K562 (cell line): ENCODE results near the gene BTBD2. TPM values are rescaled to one million over a fixed set of nuclear protein-coding genes. Genes with fewer than 3 reads are reported as not detected.

ENCODE experiments used
- ATF1 ChIP-seq, 2 experiments: fragments of 450-650 bp in 1 of 2; IDR thresholded peaks; 2 replicates each; pipeline ENCODE4 v1.6.1; 2016; ENCODE audit warnings: missing compliant biosample characterization in 1 of 2, missing genetic modification characterization in 1 of 2
- DDX20 ChIP-seq: fragments of 450-650 bp; IDR thresholded peaks from 2 replicates; pipeline ENCODE4 v1.6.1; 2016; ENCODE audit warnings: missing genetic modification characterization, low read depth, mild to moderate bottlenecking, missing compliant biosample characterization, moderate library complexity
- FOXJ2 ChIP-seq: fragments of 200-800 bp; sonication (Bioruptor generic); IDR thresholded peaks from 2 replicates; pipeline ENCODE4 v1.6.1; 2016; ENCODE audit warnings: missing genetic modification characterization, missing compliant biosample characterization
- HSF4 ChIP-seq: fragments of 250-450 bp; sonication (Bioruptor Pico); IDR thresholded peaks from 2 replicates; pipeline ENCODE4 v2.1.2; 2022; ENCODE audit warnings: mild to moderate bottlenecking, moderate library complexity, borderline replicate concordance
- MYC ChIP-seq, 2 experiments: fragments of 250-450 bp in 1 of 2; sonication (Bioruptor Pico) in 1 of 2; IDR thresholded peaks; 2 replicates each; pipeline versions ENCODE4 v1.5.1 to v1.6.1; 2012 to 2021; ENCODE audit warnings: low read depth in 2 of 2, borderline replicate concordance in 1 of 2, improper control_type of control experiment in 1 of 2, low read length in 1 of 2, mild to moderate bottlenecking in 1 of 2, moderate library complexity in 1 of 2
- POLR2G ChIP-seq: fragments of 200-400 bp; formaldehyde crosslinking; IDR thresholded peaks from 2 replicates; pipeline ENCODE4 v1.6.1; 2017; ENCODE audit warnings: low read depth, mild to moderate bottlenecking, antibody characterized with exemption, low read length, moderate library complexity
- POLR3G ChIP-seq: IDR thresholded peaks from 2 replicates; pipeline ENCODE4 v1.6.1; 2011; ENCODE audit not compliant: insufficient read length, insufficient replicate concordance; ENCODE audit errors: extremely low read depth
- PYGO2 ChIP-seq: fragments of 450-650 bp; IDR thresholded peaks from 2 replicates; pipeline ENCODE4 v1.6.1; 2016; ENCODE audit warnings: mild to moderate bottlenecking, missing genetic modification characterization, moderate library complexity, missing compliant biosample characterization
- ZNF384 ChIP-seq: IDR thresholded peaks from 2 replicates; pipeline ENCODE4 v1.6.1; 2012; ENCODE audit warnings: low read depth, low read length, improper control_type of control experiment
- polyA plus RNA-seq, 8 experiments: library from polyadenylated mRNA; depleted of rRNA in 4 of 8; stranded (reverse) in 5 of 8; unstranded in 3 of 8; fragments of >200 nt; fragmentation: Nextera tagmentation in 2 of 8; fragmentation: Illumina TruSeq in 1 of 8; extraction: Ambion mirVana in 2 of 8; extraction: Trizol in 1 of 8; gene quantifications; 2 replicates each; pipeline versions ENCODE4 v1.2.1 to v1.2.3, GENCODE V29; 2011 to 2014; ENCODE audit warnings: inconsistent platforms in 1 of 8, missing spikeins in 1 of 8
- total RNA-seq, 7 experiments: library from RNA; depleted of rRNA in 6 of 7; stranded (reverse); fragments of >200 nt in 6 of 7; fragmentation: Illumina TruSeq in 2 of 7; extraction: Trizol in 2 of 7; gene quantifications; 2 replicates each; pipeline versions ENCODE4 v1.2.1 to v1.2.3, GENCODE V29; 2011 to 2021; ENCODE audit warnings: low replicate concordance in 1 of 7
- TF ChIP-seq, protein P1 (sequence below): fragments of 250-450 bp; sonication (Bioruptor Pico); IDR thresholded peaks from 2 replicates; pipeline ENCODE4 v1.4.0; 2020
- TF ChIP-seq, protein P2 (sequence below): fragments of 450-650 bp; IDR thresholded peaks from 2 replicates; pipeline ENCODE4 v1.6.1; 2017; ENCODE audit warnings: antibody characterized with exemption, mild to moderate bottlenecking
- TF ChIP-seq, protein P3 (sequence below): fragments of 450-650 bp; IDR thresholded peaks from 2 replicates; pipeline ENCODE4 v1.6.1; 2014; ENCODE audit warnings: low read depth, mild to moderate bottlenecking, moderate library complexity, borderline replicate concordance

The BTBD2 gene
- total and polyA plus RNA-seq, 9 of the 15 experiments (the other 6 are each of a cell fraction or from before 2014, with no cell fraction given): 0.10 to 15.6 (median 6.9) TPM

DNA sequence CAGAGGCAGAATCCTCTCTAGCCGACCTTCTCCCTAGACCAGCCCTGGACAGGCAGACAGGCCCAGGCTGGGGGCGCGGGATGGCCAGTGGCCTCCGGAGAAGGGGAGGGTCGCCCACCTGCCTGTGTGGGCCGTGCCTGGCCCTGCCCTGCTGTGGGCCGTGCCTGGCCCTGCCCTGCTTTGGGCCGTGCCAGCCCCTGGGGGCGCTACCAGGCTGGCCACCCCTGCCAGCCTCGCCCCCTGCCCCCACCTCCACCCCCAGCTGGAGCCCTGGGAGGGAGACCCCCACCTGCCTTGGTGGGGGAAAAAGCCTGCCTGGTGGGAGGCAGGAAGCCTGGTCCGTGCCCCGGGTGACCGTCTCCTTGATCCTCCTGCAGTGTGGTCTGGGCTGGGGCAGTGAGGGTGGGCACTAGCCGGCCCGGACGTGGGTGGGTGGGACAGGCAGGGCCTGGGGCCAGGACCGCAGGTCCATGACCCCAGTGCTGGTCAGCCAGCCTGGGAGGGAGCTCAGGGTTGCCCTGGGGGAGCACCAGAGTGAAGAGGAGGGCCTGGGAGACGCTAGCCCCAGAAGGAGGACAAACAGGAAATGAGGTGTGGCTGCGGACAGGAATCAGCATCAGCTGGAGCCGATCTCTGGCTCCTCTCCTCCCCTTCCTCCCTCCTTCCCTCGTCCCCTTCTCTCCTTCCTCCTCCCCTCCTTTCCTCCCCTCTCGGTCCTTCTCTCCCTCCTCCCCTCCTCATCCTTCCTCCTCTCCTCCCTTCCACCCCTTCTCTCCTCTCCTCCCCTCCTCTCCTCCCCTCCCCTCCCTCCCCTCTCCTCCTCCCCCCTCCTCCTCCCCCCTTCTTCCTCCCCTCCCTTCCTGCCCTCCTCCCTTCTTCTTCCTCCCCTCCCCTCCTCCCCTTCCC is 40.7 kb upstream of the BTBD2 start (continued):
- TF ChIP-seq, protein P1, sequence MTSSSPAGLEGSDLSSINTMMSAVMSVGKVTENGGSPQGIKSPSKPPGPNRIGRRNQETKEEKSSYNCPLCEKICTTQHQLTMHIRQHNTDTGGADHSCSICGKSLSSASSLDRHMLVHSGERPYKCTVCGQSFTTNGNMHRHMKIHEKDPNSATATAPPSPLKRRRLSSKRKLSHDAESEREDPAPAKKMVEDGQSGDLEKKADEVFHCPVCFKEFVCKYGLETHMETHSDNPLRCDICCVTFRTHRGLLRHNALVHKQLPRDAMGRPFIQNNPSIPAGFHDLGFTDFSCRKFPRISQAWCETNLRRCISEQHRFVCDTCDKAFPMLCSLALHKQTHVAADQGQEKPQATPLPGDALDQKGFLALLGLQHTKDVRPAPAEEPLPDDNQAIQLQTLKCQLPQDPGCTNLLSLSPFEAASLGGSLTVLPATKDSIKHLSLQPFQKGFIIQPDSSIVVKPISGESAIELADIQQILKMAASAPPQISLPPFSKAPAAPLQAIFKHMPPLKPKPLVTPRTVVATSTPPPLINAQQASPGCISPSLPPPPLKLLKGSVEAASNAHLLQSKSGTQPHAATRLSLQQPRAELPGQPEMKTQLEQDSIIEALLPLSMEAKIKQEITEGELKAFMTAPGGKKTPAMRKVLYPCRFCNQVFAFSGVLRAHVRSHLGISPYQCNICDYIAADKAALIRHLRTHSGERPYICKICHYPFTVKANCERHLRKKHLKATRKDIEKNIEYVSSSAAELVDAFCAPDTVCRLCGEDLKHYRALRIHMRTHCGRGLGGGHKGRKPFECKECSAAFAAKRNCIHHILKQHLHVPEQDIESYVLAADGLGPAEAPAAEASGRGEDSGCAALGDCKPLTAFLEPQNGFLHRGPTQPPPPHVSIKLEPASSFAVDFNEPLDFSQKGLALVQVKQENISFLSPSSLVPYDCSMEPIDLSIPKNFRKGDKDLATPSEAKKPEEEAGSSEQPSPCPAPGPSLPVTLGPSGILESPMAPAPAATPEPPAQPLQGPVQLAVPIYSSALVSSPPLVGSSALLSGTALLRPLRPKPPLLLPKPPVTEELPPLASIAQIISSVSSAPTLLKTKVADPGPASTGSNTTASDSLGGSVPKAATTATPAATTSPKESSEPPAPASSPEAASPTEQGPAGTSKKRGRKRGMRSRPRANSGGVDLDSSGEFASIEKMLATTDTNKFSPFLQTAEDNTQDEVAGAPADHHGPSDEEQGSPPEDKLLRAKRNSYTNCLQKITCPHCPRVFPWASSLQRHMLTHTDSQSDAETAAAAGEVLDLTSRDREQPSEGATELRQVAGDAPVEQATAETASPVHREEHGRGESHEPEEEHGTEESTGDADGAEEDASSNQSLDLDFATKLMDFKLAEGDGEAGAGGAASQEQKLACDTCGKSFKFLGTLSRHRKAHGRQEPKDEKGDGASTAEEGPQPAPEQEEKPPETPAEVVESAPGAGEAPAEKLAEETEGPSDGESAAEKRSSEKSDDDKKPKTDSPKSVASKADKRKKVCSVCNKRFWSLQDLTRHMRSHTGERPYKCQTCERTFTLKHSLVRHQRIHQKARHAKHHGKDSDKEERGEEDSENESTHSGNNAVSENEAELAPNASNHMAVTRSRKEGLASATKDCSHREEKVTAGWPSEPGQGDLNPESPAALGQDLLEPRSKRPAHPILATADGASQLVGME (CRISPR knock-in tag): no peak
- TF ChIP-seq ATF1 (CRISPR knock-in tag; IDR thresholded peaks at IDR 0.05): no peak
- 0 out of 2 replicates have a peak, but pooled peaks have one; percentile 20 for TF ChIP-seq ATF1 (tag; IDR thresholded peaks at IDR 0.05)
- TF ChIP-seq POLR3G: no peak
- TF ChIP-seq DDX20: no peak
- no peak for TF ChIP-seq HSF4
- no peak for TF ChIP-seq FOXJ2 (tag)
- TF ChIP-seq PYGO2 (tag): no peak
- TF ChIP-seq, protein P2, sequence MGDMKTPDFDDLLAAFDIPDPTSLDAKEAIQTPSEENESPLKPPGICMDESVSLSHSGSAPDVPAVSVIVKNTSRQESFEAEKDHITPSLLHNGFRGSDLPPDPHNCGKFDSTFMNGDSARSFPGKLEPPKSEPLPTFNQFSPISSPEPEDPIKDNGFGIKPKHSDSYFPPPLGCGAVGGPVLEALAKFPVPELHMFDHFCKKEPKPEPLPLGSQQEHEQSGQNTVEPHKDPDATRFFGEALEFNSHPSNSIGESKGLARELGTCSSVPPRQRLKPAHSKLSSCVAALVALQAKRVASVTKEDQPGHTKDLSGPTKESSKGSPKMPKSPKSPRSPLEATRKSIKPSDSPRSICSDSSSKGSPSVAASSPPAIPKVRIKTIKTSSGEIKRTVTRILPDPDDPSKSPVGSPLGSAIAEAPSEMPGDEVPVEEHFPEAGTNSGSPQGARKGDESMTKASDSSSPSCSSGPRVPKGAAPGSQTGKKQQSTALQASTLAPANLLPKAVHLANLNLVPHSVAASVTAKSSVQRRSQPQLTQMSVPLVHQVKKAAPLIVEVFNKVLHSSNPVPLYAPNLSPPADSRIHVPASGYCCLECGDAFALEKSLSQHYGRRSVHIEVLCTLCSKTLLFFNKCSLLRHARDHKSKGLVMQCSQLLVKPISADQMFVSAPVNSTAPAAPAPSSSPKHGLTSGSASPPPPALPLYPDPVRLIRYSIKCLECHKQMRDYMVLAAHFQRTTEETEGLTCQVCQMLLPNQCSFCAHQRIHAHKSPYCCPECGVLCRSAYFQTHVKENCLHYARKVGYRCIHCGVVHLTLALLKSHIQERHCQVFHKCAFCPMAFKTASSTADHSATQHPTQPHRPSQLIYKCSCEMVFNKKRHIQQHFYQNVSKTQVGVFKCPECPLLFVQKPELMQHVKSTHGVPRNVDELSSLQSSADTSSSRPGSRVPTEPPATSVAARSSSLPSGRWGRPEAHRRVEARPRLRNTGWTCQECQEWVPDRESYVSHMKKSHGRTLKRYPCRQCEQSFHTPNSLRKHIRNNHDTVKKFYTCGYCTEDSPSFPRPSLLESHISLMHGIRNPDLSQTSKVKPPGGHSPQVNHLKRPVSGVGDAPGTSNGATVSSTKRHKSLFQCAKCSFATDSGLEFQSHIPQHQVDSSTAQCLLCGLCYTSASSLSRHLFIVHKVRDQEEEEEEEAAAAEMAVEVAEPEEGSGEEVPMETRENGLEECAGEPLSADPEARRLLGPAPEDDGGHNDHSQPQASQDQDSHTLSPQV: peak; percentile 54; the same call in 1 of the 2 replicates
- TF ChIP-seq POLR2G: peak; percentile 87
- peak; percentile 62; the same call in 1 of the 2 replicates for TF ChIP-seq MYC (IDR thresholded peaks at IDR 0.05; ENCODE audit: low read depth, low read length)
- TF ChIP-seq MYC (CRISPR knock-in tag; IDR thresholded peaks at IDR 0.05; ENCODE audit: borderline replicate concordance, low read depth): no peak
- TF ChIP-seq, protein P3, sequence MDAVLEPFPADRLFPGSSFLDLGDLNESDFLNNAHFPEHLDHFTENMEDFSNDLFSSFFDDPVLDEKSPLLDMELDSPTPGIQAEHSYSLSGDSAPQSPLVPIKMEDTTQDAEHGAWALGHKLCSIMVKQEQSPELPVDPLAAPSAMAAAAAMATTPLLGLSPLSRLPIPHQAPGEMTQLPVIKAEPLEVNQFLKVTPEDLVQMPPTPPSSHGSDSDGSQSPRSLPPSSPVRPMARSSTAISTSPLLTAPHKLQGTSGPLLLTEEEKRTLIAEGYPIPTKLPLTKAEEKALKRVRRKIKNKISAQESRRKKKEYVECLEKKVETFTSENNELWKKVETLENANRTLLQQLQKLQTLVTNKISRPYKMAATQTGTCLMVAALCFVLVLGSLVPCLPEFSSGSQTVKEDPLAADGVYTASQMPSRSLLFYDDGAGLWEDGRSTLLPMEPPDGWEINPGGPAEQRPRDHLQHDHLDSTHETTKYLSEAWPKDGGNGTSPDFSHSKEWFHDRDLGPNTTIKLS: 0 out of 2 replicates have a peak, but pooled peaks have one; percentile 19
- TF ChIP-seq ZNF384: no peak
